Mucosa of descending colon (tissue), 3 donors: Measurements from ENCODE around the gene OMP. TPM values are rescaled to one million over a fixed set of nuclear protein-coding genes. Genes with fewer than 3 reads are reported as not detected.

Experiments used
- ATAC-seq: fragments of 200-7000 bp; cut with Tn5 transposase; one replicate; pipeline ENCODE4 v1.9.1; 2020; ENCODE audit warnings: mild to moderate bottlenecking, moderate library complexity
- DNase-seq, 3 donors: peaks; one replicate each; pipeline ENCODE4 v3.0.0-alpha.2; 2020
- H3K36me3 ChIP-seq: fragments of 200-600 bp; one replicate; pipeline ENCODE4 v1.8.0; 2021; ENCODE audit warnings: low read depth, mild to moderate bottlenecking
- H3K4me1 ChIP-seq: fragments of 200-600 bp; one replicate; pipeline ENCODE4 v1.8.0; 2021; ENCODE audit warnings: low read depth, mild to moderate bottlenecking
- H3K4me3 ChIP-seq: fragments of 200-600 bp; one replicate; pipeline ENCODE4 v1.8.0; 2021; ENCODE audit warnings: mild to moderate bottlenecking
- H3K9me3 ChIP-seq: fragments of 200-600 bp; one replicate; pipeline ENCODE4 v1.8.0; 2021; ENCODE audit warnings: mild to moderate bottlenecking
- CTCF ChIP-seq: fragments of 200-600 bp; IDR thresholded peaks from one replicate; pipeline ENCODE4 v1.8.0; 2022; ENCODE audit warnings: antibody characterized with exemption, mild to moderate bottlenecking
- intact Hi-C, 2 donors: fragments of 100-400 bp; cut with DNase I in 1 of 2; cut with micrococcal nuclease in 1 of 2; formaldehyde crosslinking; loops; one replicate each; pipeline versions ENCODE4 v1.11.0 to v1.11.1; 2022; cut with DNase I, micrococcal nuclease
- long read RNA-seq, 2 donors: library from polyadenylated mRNA; unstranded; transcript quantifications; one replicate each; pipeline ENCODE4 v2.0.0, GENCODE V29; 2019 to 2021
- total RNA-seq, 3 donors: library from RNA; stranded (reverse); fragmentation: NEBNext Ultra II Directional in 2 of 3; extraction: Animal tissue kit (Norgen Biotek cat#: 25700) in 2 of 3; gene quantifications; one replicate each; pipeline versions ENCODE4 v1.2.1 to v1.2.4, GENCODE V29; 2021 to 2023
- donor health status: DM: no; HTN: no; CAD: no; lungs with moderate emphysema.
- donor health status: DM: no; HTN: no; CAD: no.
- donor health status: DM: no; HTN: yes; CAD: no.

OMP gene
- 10 to 100 TPM; 10.3 to 21.1 (median 11.3) TPM for total RNA-seq
- long read RNA-seq, donor 1, result 0 reads
- long read RNA-seq, donor 2, result 0 reads

GRCh38 chr11:77102246-77103210, at the start of gene OMP:
TSS of gene OMP (plus strand) at chr11:77102840. CDS start at chr11:77102840, 0 bp downstream.
- Histone ChIP-seq H3K4me1 (peaks cover 32% of the 10 kb centered on the region), H3K9me3 (no peaks in the 10 kb centered on the region), H3K4me3 (no peak within 1 kb of the TSS), H3K36me3 (no peaks in the 10 kb centered on the region)
- intact Hi-C loops, result no loop called here
- TF ChIP-seq CTCF, result no peak
- DNase-seq (peak in 2 of 3 donors; percentile 33 to 48), ATAC-seq (no peak)

DNA sequence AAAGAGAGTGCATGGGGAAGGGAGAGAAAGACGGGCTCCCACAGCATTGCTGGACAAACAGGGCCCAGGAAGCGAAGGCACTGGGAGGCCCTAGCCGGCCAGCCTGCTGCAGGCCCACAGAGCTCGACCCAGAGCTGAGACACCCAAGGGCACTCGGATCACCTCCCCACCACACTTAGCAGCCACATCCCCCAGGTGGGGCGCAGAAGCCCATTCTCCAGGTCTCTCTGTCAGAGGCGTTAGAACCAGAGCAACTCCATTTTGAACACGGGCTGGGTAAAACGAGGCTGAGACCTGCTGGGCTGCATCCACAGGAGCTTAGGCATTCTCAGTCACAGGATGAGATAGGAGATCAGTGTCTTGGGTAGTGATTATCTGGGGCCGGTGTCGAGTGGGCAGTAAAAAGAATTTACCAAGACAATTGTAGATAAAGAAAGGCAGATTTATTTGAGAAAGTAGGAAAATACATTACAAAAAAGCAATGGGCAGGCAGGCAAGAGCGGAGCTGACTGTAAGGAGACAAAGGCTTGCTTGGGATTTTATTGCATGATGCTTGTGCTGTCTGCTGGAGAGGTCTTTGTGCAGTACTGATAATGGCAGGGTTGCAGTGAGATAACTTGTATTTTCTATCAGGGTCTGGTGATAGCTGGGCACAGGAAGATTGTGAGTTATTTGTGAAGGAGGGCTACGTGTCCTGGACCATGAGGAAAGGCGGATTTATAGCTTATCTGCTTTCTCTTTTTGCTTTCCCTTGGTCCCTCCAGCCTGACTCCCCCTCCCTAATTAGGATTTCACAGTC, 49.2 kb upstream of the OMP start:
- intact Hi-C loops, result no loop called here

GRCh38 chr11:77054084-77054483, 48.6 kb upstream of the OMP start:
- intact Hi-C loops, result no loop called here
- no peak for DNase-seq
- TF ChIP-seq CTCF, result no peak

More for the DNA sequence above, 49.2 kb upstream of the OMP start:
- no peak for ATAC-seq
- no peak for TF ChIP-seq CTCF
- Histone ChIP-seq H3K4me3 (no peak overlapping the region), H3K36me3 (no peaks in the 10 kb centered on the region), H3K4me1 (peaks cover 14% of the 10 kb centered on the region), H3K9me3 (peaks cover 13% of the 10 kb centered on the region)
- no peak for DNase-seq

GRCh38 chr11:77055101-77055561, 47.5 kb upstream of the OMP start:
- intact Hi-C loops, result no loop called here
- no peak for ATAC-seq

More at GRCh38 chr11:77054084-77054483, 48.6 kb upstream of the OMP start:
- Histone ChIP-seq H3K4me1 (peaks cover 9% of the 10 kb centered on the region), H3K4me3 (no peak overlapping the region), H3K9me3 (peaks cover 13% of the 10 kb centered on the region), H3K36me3 (no peaks in the 10 kb centered on the region)
- no peak for ATAC-seq

More at GRCh38 chr11:77055101-77055561, 47.5 kb upstream of the OMP start:
- Histone ChIP-seq H3K4me1 (peaks cover 4% of the 10 kb centered on the region), H3K4me3 (no peak overlapping the region), H3K9me3 (peaks cover 13% of the 10 kb centered on the region), H3K36me3 (no peaks in the 10 kb centered on the region)
- no peak for DNase-seq
- TF ChIP-seq CTCF, result no peak
